ENCODE results near the gene SHQ1. TPM values are rescaled to one million over a fixed set of nuclear protein-coding genes. Genes with fewer than 3 reads are reported as not detected.

Gene SHQ1
- total RNA-seq, 1 experiment from 2014 or later: 21.7 TPM

- Histone ChIP-seq H3K27me3 (ENCODE audit: control insufficient read depth, insufficient read depth, low read length) (peaks cover 8% of the 10 kb centered on the region), H3K36me3 (replicated peaks; ENCODE audit: control insufficient read depth, insufficient read depth, low read length) (no peaks in the 10 kb centered on the region), H3K4me3 (ENCODE audit: insufficient read depth, low read depth, low read length) (peak overlapping the region; percentile 53)
- no peak for DNase-seq
Observed at GRCh38 chr3:72887343-72887704, 39.1 kb upstream of the SHQ1 start.

- Histone ChIP-seq H3K4me3 (ENCODE audit: insufficient read depth, low read depth, low read length) (no peak overlapping the region), H3K27me3 (ENCODE audit: control insufficient read depth, insufficient read depth, low read length) (no peaks in the 10 kb centered on the region), H3K36me3 (replicated peaks; ENCODE audit: control insufficient read depth, insufficient read depth, low read length) (no peaks in the 10 kb centered on the region)
- no peak for DNase-seq
Observed at GRCh38 chr3:72872183-72872582, 23.9 kb upstream of the SHQ1 start.

DNA sequence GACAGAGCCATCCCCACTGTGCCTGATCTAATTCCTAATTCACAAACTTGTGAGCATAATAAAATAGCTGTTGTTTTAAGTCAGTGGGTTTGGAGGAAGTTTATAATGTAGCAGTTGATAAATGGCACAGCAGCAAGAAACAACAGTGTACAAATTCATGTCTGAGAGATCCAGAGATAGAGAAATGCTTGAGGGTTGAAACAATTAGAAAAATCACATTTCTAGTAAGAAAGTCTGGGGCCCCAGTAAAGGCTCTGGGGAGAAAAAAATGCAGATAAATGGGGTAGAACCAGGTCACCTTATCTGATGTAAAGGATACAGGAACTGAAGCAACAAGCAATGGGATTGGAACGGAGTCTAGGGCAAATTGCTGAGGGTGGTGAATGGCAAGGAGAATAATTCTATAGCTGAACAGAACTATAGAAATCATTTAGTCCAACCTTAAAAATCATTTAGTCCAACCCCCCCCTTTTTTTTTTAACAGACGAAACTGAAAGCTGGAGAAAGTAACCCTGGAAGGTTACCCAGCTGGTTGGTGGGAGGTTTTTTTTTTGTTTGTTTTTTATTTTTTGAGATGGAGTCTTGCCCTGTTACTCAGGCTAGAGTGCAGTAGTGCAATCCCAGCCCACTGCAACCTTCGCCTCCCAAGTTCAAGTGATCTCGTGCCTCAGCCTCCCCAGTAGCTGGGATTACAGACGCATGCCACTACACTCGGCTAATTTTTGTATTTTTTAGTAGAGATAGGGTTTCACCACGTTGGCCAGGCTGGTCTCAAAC lies 14.3 kb upstream of the SHQ1 start:
- Histone ChIP-seq H3K36me3 (replicated peaks; ENCODE audit: control insufficient read depth, insufficient read depth, low read length) (no peaks in the 10 kb centered on the region), H3K27me3 (ENCODE audit: control insufficient read depth, insufficient read depth, low read length) (no peaks in the 10 kb centered on the region), H3K4me3 (ENCODE audit: insufficient read depth, low read depth, low read length) (no peak overlapping the region)
- DNase-seq: no peak

GRCh38 chr3:72860846-72861245 lies 12.6 kb upstream of the SHQ1 start:
- Histone ChIP-seq H3K36me3 (replicated peaks; ENCODE audit: control insufficient read depth, insufficient read depth, low read length) (no peaks in the 10 kb centered on the region), H3K4me3 (ENCODE audit: insufficient read depth, low read depth, low read length) (no peak overlapping the region), H3K27me3 (ENCODE audit: control insufficient read depth, insufficient read depth, low read length) (no peaks in the 10 kb centered on the region)
- DNase-seq: no peak

DNA sequence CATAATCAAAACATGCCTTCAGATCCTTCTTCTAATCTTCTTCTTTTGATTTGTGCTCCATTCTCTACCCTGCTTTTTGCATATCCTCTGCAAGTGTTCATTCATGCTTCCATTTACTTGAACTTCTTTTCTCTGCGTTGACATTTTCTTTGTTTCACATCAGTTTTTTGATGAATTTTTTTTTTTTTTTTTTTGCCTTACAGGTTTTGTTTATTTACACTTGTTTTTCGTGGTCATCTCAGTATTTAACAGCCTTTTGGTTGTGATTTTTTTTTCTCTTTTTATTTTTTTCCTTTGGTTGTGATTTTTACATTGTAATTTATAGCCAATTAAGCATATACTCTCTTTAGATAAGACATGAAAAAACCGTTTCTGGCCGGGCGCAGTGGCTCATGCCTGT lies 11.8 kb upstream of the SHQ1 start:
- no peak overlapping the region for H3K4me3 ChIP-seq (ENCODE audit: insufficient read depth, low read depth, low read length)

GRCh38 chr3:72855001-72855400 lies 6.8 kb upstream of the SHQ1 start:
- Histone ChIP-seq H3K36me3 (replicated peaks; ENCODE audit: control insufficient read depth, insufficient read depth, low read length) (no peaks in the 10 kb centered on the region), H3K4me3 (ENCODE audit: insufficient read depth, low read depth, low read length) (no peak overlapping the region), H3K27me3 (ENCODE audit: control insufficient read depth, insufficient read depth, low read length) (no peaks in the 10 kb centered on the region)
- no peak for DNase-seq

More for the DNA sequence above, 11.8 kb upstream of the SHQ1 start:
- Histone ChIP-seq H3K36me3 (replicated peaks; ENCODE audit: control insufficient read depth, insufficient read depth, low read length) (no peaks in the 10 kb centered on the region), H3K27me3 (ENCODE audit: control insufficient read depth, insufficient read depth, low read length) (no peaks in the 10 kb centered on the region)
- no peak for DNase-seq

DNA sequence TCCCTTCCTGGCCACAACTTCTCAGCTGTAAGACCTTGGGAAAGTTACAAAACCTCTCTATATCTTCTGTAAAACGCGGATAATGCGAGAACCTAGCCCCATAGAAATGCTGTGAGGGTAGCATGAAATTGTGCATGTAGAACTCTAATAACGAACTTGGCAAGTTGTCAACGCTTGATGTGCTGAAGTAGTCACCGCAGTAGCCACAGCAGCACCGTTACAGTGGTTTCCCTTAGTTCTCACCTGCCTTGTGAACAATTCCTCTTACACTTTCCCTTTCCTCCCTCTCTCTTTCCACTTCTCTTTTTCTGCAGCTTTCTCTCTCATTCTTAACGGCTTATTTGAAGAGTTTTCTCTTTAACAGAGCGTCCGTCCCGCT lies 447 bp upstream of the SHQ1 start:
- peak; percentile 19 for DNase-seq
- H3K4me3 ChIP-seq (ENCODE audit: insufficient read depth, low read depth, low read length): peak overlapping the region; percentile 68
- H3K36me3 ChIP-seq (replicated peaks; ENCODE audit: control insufficient read depth, insufficient read depth, low read length): no peaks in the 10 kb centered on the region
- peaks cover 13% of the 10 kb centered on the region for H3K27me3 ChIP-seq (ENCODE audit: control insufficient read depth, insufficient read depth, low read length)

- H3K27me3 ChIP-seq (ENCODE audit: control insufficient read depth, insufficient read depth, low read length): peaks cover 13% of the 10 kb centered on the region
- no peak for DNase-seq
- H3K36me3 ChIP-seq (replicated peaks; ENCODE audit: control insufficient read depth, insufficient read depth, low read length): no peaks in the 10 kb centered on the region
- peak overlapping the region; percentile 68 for H3K4me3 ChIP-seq (ENCODE audit: insufficient read depth, low read depth, low read length)
Observed at GRCh38 chr3:72847282-72847681, 963 bp downstream of the SHQ1 start.

DNA sequence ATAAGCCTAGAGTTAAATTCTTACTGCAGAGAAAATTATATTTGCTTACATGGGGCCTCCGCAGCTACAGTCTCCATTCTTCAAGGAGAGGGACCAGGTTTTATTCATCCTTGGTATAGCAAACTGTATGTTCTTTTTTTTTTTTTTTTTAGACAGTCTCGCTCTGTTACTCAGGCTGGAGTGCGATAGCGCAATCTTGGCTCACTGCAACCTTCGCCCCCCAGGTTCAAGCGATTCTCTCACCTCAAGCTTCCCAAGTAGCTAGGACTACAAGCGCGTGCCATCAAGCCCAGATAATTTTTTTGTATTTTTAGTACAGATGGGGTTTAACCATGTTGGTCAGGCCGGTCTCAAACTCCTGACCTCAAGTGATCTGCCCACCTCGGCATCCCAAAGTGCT lies 2.1 kb downstream of the SHQ1 start:
- H3K4me3 ChIP-seq (ENCODE audit: insufficient read depth, low read depth, low read length): no peak overlapping the region
- H3K27me3 ChIP-seq (ENCODE audit: control insufficient read depth, insufficient read depth, low read length): peaks cover 13% of the 10 kb centered on the region
- no peak for DNase-seq
- peaks cover 4% of the 10 kb centered on the region for H3K36me3 ChIP-seq (replicated peaks; ENCODE audit: control insufficient read depth, insufficient read depth, low read length)

- Histone ChIP-seq H3K4me3 (ENCODE audit: insufficient read depth, low read depth, low read length) (no peak overlapping the region), H3K36me3 (replicated peaks; ENCODE audit: control insufficient read depth, insufficient read depth, low read length) (peaks cover 4% of the 10 kb centered on the region), H3K27me3 (ENCODE audit: control insufficient read depth, insufficient read depth, low read length) (peaks cover 10% of the 10 kb centered on the region)
- DNase-seq: no peak
Observed at GRCh38 chr3:72844436-72844993, 3.7 kb downstream of the SHQ1 start.

DNA sequence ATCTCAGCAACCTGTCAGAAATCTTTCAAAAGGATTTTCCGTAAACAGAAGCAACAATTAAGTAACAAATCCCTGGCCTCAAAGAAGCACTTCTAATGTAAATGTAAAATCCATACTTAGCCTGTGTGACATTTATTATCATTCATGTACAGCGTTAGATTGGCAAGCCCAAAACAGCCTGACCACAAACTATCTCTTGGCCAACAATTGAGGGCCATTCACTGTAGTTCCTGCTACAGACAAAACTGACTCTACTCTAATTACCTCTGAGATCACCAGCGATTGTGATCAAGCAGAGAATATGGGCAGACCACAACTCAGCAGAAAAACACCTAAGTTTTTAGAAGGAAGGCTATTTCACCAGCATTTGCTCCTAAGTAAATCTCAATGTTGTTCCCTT lies 9.2 kb downstream of the SHQ1 start:
- no peak for DNase-seq
- H3K27me3 ChIP-seq (ENCODE audit: control insufficient read depth, insufficient read depth, low read length): no peaks in the 10 kb centered on the region
- peaks cover 4% of the 10 kb centered on the region for H3K36me3 ChIP-seq (replicated peaks; ENCODE audit: control insufficient read depth, insufficient read depth, low read length)
- no peak overlapping the region for H3K4me3 ChIP-seq (ENCODE audit: insufficient read depth, low read depth, low read length)

DNA sequence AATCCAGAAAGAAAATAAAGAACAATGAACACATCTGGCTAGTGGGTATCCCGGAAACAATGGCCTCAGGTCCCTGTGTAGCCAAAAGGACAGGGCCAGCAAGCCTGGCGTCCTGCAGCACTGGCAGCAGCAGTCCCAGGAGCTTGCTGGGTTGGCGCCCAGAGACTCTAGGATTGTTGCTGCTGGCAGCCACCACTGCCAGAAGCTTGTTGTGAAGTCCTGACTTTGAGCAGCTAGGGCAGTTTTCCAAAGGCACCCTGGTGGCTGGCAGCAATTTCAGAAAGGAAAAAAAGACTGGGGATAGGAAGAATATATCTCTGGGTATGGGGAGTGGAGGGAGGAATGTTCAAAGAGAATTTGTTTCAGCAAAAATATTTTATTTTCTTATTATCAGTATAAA lies 11.3 kb downstream of the SHQ1 start:
- no peak for DNase-seq
- Histone ChIP-seq H3K36me3 (replicated peaks; ENCODE audit: control insufficient read depth, insufficient read depth, low read length) (peaks cover 4% of the 10 kb centered on the region), H3K4me3 (ENCODE audit: insufficient read depth, low read depth, low read length) (no peak overlapping the region), H3K27me3 (ENCODE audit: control insufficient read depth, insufficient read depth, low read length) (no peaks in the 10 kb centered on the region)

- Histone ChIP-seq H3K36me3 (replicated peaks; ENCODE audit: control insufficient read depth, insufficient read depth, low read length) (peaks cover 1% of the 10 kb centered on the region), H3K4me3 (ENCODE audit: insufficient read depth, low read depth, low read length) (no peak overlapping the region), H3K27me3 (ENCODE audit: control insufficient read depth, insufficient read depth, low read length) (no peaks in the 10 kb centered on the region)
- DNase-seq: no peak
Observed at GRCh38 chr3:72836416-72836815, 11.8 kb downstream of the SHQ1 start.

- Histone ChIP-seq H3K36me3 (replicated peaks; ENCODE audit: control insufficient read depth, insufficient read depth, low read length) (no peaks in the 10 kb centered on the region), H3K27me3 (ENCODE audit: control insufficient read depth, insufficient read depth, low read length) (no peaks in the 10 kb centered on the region), H3K4me3 (ENCODE audit: insufficient read depth, low read depth, low read length) (no peak overlapping the region)
- DNase-seq: no peak
Observed at GRCh38 chr3:72830452-72831223, 17.6 kb downstream of the SHQ1 start.

- Histone ChIP-seq H3K4me3 (ENCODE audit: insufficient read depth, low read depth, low read length) (no peak overlapping the region), H3K27me3 (ENCODE audit: control insufficient read depth, insufficient read depth, low read length) (no peaks in the 10 kb centered on the region), H3K36me3 (replicated peaks; ENCODE audit: control insufficient read depth, insufficient read depth, low read length) (no peaks in the 10 kb centered on the region)
- no peak for DNase-seq
Observed at GRCh38 chr3:72829701-72830100, 18.5 kb downstream of the SHQ1 start.

All from H7 (cell line).